HL-60 (cell line): ENCODE data around the gene ACVRL1.

ENCODE experiments used
- CTCF ChIP-seq: IDR thresholded peaks from one replicate; pipeline ENCODE4 v1.5.1; 2011; ENCODE audit warnings: low read length, control low read depth, inconsistent platforms; ENCODE audit not compliant: insufficient read depth
- GABPA ChIP-seq: IDR thresholded peaks from 2 replicates; pipeline ENCODE4 v1.6.1; 2012; ENCODE audit warnings: low read depth
- POLR2AphosphoS5 ChIP-seq: IDR thresholded peaks from 2 replicates; pipeline ENCODE4 v1.6.1; 2012; ENCODE audit warnings: low read depth
- REST ChIP-seq: IDR thresholded peaks from 2 replicates; pipeline ENCODE4 v1.6.1; 2012; ENCODE audit warnings: low read depth; ENCODE audit not compliant: insufficient replicate concordance
- SPI1 ChIP-seq: IDR thresholded peaks from 2 replicates; pipeline ENCODE4 v1.6.1; 2012; ENCODE audit warnings: low read depth, mild to moderate bottlenecking, borderline replicate concordance

DNA sequence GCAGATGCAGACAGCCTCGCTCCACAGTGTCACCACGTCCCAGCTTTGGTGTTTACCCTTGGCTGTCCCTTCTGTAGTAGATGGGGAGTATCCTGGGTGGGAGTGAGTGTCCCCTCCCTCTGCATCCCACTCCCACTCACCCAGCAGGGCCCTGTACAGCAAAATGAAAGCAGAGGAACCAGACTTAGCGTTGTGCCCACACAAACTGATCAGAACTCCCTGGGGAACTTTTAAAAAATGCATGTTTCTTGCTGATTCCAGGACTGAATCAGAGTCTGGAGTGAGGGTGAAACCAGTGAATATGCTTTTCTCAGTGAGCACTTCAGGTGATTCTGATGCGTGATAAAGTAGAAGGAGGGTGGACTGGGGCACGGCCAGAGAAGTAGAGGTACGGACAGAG, 2.9 kb downstream of the ACVRL1 start:
- no peak for TF ChIP-seq CTCF
- no peak for TF ChIP-seq POLR2AphosphoS5
- no peak for TF ChIP-seq GABPA
- no peak for TF ChIP-seq REST
- no peak for TF ChIP-seq SPI1
